ENCODE results near the gene VPS52. TPM values are rescaled to one million over a fixed set of nuclear protein-coding genes. Genes with fewer than 3 reads are reported as not detected.
"Not testable (repeated sequence)": the region's sequence is repeated elsewhere in the genome, so short reads cannot be mapped to it uniquely, and the experiment has no call there.

Gene VPS52
- total RNA-seq, 1 experiment from 2014 or later: 47.1 TPM

- H3K27ac Mint-ChIP-seq: peak overlapping the region; percentile 87 to 97 (median 93); a peak in 5 of 7 replicates
- H3K9me3 Mint-ChIP-seq: no peaks in the 10 kb centered on the region; a peak in 1 of 5 replicates
- H4K20me1 ChIP-seq (ENCODE audit: control insufficient read depth, insufficient read depth, insufficient read length): no peaks in the 10 kb centered on the region
- no peak for TF ChIP-seq CTCF (conservative IDR thresholded peaks at IDR 0.05)
- no peak overlapping the region for H2AFZ ChIP-seq (ENCODE audit: low read length)
- H2BK12ac ChIP-seq (ENCODE audit: insufficient read length, low read depth, low read length): no peak overlapping the region
- H2BK15ac ChIP-seq (ENCODE audit: low read depth, low read length): no peak overlapping the region
- peak overlapping the region; percentile 21 for H3K9ac ChIP-seq (ENCODE audit: extremely low read depth, insufficient read length, low read length)
- H4K8ac ChIP-seq (replicated peaks; ENCODE audit: insufficient read length, low read depth, low read length): no peak overlapping the region
- H3K79me2 ChIP-seq (ENCODE audit: insufficient read depth, low read length): peaks cover 23% of the 10 kb centered on the region; the same call in 1 of the 2 replicates
- H3K4me1 ChIP-seq (ENCODE audit: insufficient read depth, low read length): no peaks in the 10 kb centered on the region; the same call in 1 of the 2 replicates
- no peak overlapping the region for H4K91ac ChIP-seq (ENCODE audit: insufficient read length, low read depth, low read length)
- no peak overlapping the region for H3K18ac ChIP-seq (ENCODE audit: insufficient read length, low read depth, low read length)
- H3T11ph ChIP-seq (ENCODE audit: low read length): no peak overlapping the region
- H3K23me2 ChIP-seq (ENCODE audit: insufficient read length, low read depth, low read length, poor library complexity, severe bottlenecking): peaks cover 13% of the 10 kb centered on the region
- no peak overlapping the region for H2AK5ac ChIP-seq (ENCODE audit: insufficient read length, low read length)
- no peak overlapping the region for H3K56ac ChIP-seq (ENCODE audit: insufficient read length, low read depth, low read length)
- no peak overlapping the region for H4K5ac ChIP-seq (ENCODE audit: insufficient read length, low read depth, low read length)
- no peak overlapping the region for H3K14ac ChIP-seq (ENCODE audit: insufficient read depth, low read length)
- no peak overlapping the region for H3K23ac ChIP-seq (ENCODE audit: insufficient read length, low read depth, low read length)
- H3K27me3 ChIP-seq (ENCODE audit: insufficient read depth, low read length): no peaks in the 10 kb centered on the region
- no peak overlapping the region for H2BK20ac ChIP-seq (ENCODE audit: low read depth, low read length, poor library complexity, severe bottlenecking)
- H2BK5ac ChIP-seq (ENCODE audit: insufficient read length, low read length): no peak overlapping the region
- H3K36me3 Mint-ChIP-seq (ENCODE audit: insufficient read depth in 1 of 3, low read depth in 3 of 3): peaks cover 41 to 80% (median 60%) of the 10 kb centered on the region in 3 experiments
- peak overlapping the region; percentile 85 for H3K4me2 ChIP-seq (ENCODE audit: insufficient read depth, insufficient read length, low read length)
- DNase-seq: peak; percentile 38
- H3K27me3 Mint-ChIP-seq (ENCODE audit: low read depth): no peaks in the 10 kb centered on the region; the same call in 1 of the 2 replicates
- H3K4me1 Mint-ChIP-seq: peaks cover 39 to 52% of the 10 kb centered on the region in 2 experiments
- H3K4me3 Mint-ChIP-seq: peak overlapping the region; percentile 89 to 94
- H3K79me1 ChIP-seq (ENCODE audit: insufficient read depth, low read depth, low read length, poor library complexity, severe bottlenecking): no peaks in the 10 kb centered on the region
- H3K4ac ChIP-seq (ENCODE audit: low read depth, low read length): no peak overlapping the region
- no peak overlapping the region for H2BK120ac ChIP-seq (ENCODE audit: low read depth, low read length, poor library complexity, severe bottlenecking)
- H3K27ac ChIP-seq (ENCODE audit: insufficient read length, low read depth, low read length): no peak overlapping the region
- H3K9me3 ChIP-seq (ENCODE audit: control insufficient read depth, low read depth, low read length): no peaks in the 10 kb centered on the region
Measured at GRCh38 chr6:33276581-33276863, 4.8 kb upstream of the VPS52 start.

- not testable (repeated sequence) for H2AFZ ChIP-seq (ENCODE audit: low read length); H3K27me3 Mint-ChIP-seq (ENCODE audit: low read depth); H3K14ac ChIP-seq (ENCODE audit: insufficient read depth, low read length); H3K9me3 Mint-ChIP-seq; DNase-seq; H3K56ac ChIP-seq (ENCODE audit: insufficient read length, low read depth, low read length); H3T11ph ChIP-seq (ENCODE audit: low read length); H2BK15ac ChIP-seq (ENCODE audit: low read depth, low read length); H4K20me1 ChIP-seq (ENCODE audit: control insufficient read depth, insufficient read depth, insufficient read length); H2AK5ac ChIP-seq (ENCODE audit: insufficient read length, low read length); H4K91ac ChIP-seq (ENCODE audit: insufficient read length, low read depth, low read length); H3K4me1 ChIP-seq (ENCODE audit: insufficient read depth, low read length); H3K18ac ChIP-seq (ENCODE audit: insufficient read length, low read depth, low read length); H3K27me3 ChIP-seq (ENCODE audit: insufficient read depth, low read length); H2BK12ac ChIP-seq (ENCODE audit: insufficient read length, low read depth, low read length); H3K23ac ChIP-seq (ENCODE audit: insufficient read length, low read depth, low read length); H3K79me1 ChIP-seq (ENCODE audit: insufficient read depth, low read depth, low read length, poor library complexity, severe bottlenecking); H2BK20ac ChIP-seq (ENCODE audit: low read depth, low read length, poor library complexity, severe bottlenecking); H4K8ac ChIP-seq (replicated peaks; ENCODE audit: insufficient read length, low read depth, low read length); H2BK120ac ChIP-seq (ENCODE audit: low read depth, low read length, poor library complexity, severe bottlenecking); H3K9me3 ChIP-seq (ENCODE audit: control insufficient read depth, low read depth, low read length); H3K4ac ChIP-seq (ENCODE audit: low read depth, low read length); H4K5ac ChIP-seq (ENCODE audit: insufficient read length, low read depth, low read length); H2BK5ac ChIP-seq (ENCODE audit: insufficient read length, low read length)
- peaks cover 23% of the 10 kb centered on the region; the same call in 1 of the 2 replicates for H3K79me2 ChIP-seq (ENCODE audit: insufficient read depth, low read length)
- peak overlapping the region; percentile 85 for H3K4me2 ChIP-seq (ENCODE audit: insufficient read depth, insufficient read length, low read length)
- no CpG with 5 or more reads among the region's 16 CpGs for WGBS (ENCODE audit: extremely low coverage, insufficient read length, low lambda C conversion rate)
- peaks cover 39 to 52% of the 10 kb centered on the region in 2 experiments for H3K4me1 Mint-ChIP-seq
- peak overlapping the region; percentile 15 for H3K9ac ChIP-seq (ENCODE audit: extremely low read depth, insufficient read length, low read length)
- peaks cover 13% of the 10 kb centered on the region for H3K23me2 ChIP-seq (ENCODE audit: insufficient read length, low read depth, low read length, poor library complexity, severe bottlenecking)
- peak overlapping the region; percentile 42 to 100 (median 97) for H3K27ac Mint-ChIP-seq
- peak overlapping the region; percentile 43 for H3K27ac ChIP-seq (ENCODE audit: insufficient read length, low read depth, low read length)
- H3K36me3 Mint-ChIP-seq (ENCODE audit: insufficient read depth in 1 of 3, low read depth in 3 of 3): peaks cover 41 to 74% (median 56%) of the 10 kb centered on the region in 3 experiments
- peak overlapping the region; percentile 89 to 94 for H3K4me3 Mint-ChIP-seq
Measured at GRCh38 chr6:33275795-33276580, 4.3 kb upstream of the VPS52 start.
